Stimulated activated CD4-positive, alpha-beta T cell treated with anti-CD3 and anti-CD28 coated beads, Interleukin-1b, Interleukin-23, amount 100 ng/mL, for 24 hours (primary cell): Measurements from ENCODE around the gene ZFPM1.
A peak's percentile ranks its signal among the peaks of the same experiment; 100 is the strongest.

Source experiments
- DNase-seq, 4 experiments: peaks; one replicate each; pipeline ENCODE4 v3.0.0-alpha.2; 2020; ENCODE audit warnings: low read depth in 4 of 4, low spot score in 1 of 4

The ZFPM1 gene

GRCh38 chr16:88526008-88526905, 73.2 kb downstream of the ZFPM1 start:
- DNase-seq, result no peak

- DNase-seq, result no peak
Observed at GRCh38 chr16:88526906-88527185, 73.8 kb downstream of the ZFPM1 start.

DNA sequence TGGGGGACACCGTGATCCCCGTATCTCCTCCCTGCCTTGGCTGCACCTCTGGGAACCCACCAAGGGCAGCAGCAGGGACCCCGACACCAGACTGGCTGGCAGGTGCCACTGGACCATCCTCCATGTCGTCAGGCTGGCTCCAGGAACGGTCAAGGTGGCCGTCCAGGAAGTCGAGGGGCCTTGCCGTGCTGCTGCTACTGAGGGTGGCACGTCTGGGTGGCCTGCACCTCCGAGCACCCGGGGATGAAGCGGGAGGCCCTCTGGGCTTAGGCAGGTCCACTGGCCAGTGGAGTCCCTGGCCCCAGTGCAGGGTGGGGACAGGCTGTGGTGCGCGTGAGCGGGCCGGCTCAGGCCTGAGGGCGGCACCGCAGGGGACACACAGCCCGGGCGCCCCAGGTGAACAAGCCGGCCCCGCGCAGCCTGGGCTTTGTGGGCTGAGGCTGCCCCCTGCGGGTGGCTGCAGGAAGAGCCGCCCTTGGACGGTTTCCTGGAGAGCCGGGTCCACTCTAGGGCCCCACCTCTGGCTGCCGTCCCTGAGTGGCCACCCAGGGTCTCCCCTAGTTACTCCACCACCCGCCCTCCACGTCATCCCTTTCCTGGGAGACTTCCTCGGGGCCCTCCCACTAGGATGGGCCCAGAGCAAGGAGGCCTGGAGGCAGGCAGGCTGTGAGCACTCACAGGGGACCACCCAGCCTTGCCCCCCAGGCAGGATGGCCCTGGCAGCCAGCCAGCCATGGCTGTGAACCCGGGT, 74.3 kb downstream of the ZFPM1 start:
- peak; percentile 39 to 48 (median 41) for DNase-seq

DNA sequence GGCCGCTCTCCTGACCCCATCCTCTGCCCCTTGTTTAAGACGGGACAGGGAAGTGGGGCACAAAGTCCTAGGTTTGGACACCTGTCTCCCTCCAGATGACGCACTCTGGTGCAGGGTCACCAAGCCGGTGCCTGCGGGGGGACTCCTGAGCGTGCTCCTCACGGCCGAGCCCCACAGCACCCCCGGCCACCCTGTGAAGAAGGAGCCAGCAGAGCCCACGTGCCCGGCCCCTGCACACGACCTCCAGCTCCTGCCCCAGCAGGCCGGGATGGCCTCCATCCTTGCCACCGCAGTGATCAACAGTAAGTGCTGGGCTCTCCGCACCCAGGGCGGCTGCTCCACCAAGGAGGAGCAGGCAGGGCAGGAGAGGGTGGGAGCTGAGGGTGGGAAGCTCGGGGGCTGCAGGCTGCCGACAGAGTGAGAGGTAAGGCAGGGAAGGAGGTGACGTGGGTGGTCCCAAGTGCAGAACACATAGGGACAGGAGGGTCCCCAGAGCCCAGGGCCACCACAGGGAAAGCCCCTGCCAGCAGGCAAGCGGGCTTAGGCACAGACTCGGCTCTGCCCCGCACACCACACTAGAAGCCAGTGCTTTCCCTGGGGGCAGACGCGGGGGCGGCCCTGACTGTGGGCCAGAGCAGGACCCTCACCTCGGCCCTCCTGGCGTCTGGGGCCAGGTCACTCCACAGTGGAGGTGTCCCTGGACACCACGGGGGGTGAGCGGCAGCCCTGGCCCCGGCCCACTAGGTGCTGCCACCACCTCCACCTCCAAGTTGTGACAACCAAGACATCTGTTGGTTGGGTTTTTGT, 75.1 kb downstream of the ZFPM1 start:
- no peak for DNase-seq

- DNase-seq, result no peak
Observed at GRCh38 chr16:88528902-88529318, 75.8 kb downstream of the ZFPM1 start.

- no peak for DNase-seq
Observed at GRCh38 chr16:88529596-88529995, 76.5 kb downstream of the ZFPM1 start.

DNA sequence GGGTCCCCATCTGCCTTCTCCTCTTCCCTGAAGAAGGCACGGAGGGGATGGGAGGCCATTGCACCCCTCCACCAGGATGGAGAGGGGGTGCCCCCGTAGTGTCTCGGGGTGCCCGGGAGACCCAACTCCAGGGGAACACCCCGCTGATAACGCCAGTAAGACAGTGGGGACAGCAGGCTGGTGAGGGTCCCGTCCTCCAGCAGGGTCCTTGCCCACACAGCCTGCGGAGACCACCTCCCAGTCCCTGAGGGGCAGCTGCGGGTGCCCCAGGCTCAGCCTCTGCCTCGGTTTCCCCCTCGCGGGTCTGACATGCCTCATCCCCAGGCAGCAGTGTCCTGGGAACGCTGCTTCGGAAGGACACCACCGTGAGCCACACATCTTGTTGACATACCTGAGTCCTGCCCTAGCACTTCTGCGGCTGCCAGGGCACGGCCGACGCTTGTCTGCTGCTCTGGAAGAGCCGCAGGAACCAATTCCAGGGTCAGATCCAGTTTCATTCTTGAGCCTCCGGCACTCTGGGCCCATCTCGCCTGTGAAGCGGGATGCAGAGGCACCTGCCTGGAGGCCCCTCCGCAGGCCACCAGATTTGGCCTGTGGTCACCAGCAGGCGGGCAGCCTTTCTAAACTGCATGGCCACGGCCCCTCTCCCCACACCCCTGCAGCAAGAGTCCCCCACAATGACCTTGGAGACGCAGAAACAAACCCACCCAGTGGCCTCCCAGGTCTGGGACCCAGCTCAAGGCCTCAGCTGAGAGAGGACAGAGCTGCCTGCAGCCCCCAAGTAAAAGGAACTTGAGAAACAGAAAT, 77.2 kb downstream of the ZFPM1 start:
- DNase-seq, result no peak

- no peak for DNase-seq
Observed at GRCh38 chr16:88530858-88531203, 77.8 kb downstream of the ZFPM1 start.

GRCh38 chr16:88531346-88531745, 78.3 kb downstream of the ZFPM1 start:
- DNase-seq, result no peak

GRCh38 chr16:88531931-88532433, 78.9 kb downstream of the ZFPM1 start:
- no peak for DNase-seq

- no peak for DNase-seq
Observed at GRCh38 chr16:88532434-88533241, 79.6 kb downstream of the ZFPM1 start.

DNA sequence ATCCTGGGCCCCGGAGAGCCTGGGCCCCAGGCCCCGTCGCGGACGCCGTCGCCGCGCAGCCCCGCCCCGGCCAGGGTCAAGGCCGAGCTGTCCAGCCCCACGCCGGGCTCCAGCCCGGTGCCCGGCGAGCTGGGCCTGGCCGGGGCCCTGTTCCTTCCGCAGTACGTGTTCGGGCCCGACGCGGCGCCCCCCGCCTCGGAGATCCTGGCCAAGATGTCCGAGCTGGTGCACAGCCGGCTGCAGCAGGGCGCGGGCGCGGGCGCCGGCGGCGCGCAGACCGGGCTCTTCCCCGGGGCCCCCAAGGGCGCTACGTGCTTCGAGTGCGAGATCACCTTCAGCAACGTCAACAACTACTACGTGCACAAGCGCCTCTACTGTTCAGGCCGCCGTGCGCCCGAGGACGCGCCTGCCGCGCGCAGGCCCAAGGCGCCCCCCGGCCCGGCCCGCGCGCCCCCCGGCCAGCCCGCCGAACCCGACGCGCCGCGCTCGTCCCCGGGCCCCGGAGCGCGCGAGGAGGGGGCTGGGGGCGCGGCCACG, 80.4 kb downstream of the ZFPM1 start:
- DNase-seq, result no peak

GRCh38 chr16:88533932-88534637, 81.0 kb downstream of the ZFPM1 start:
- peak; percentile 40 to 75 (median 68) for DNase-seq

- DNase-seq, result no peak
Observed at GRCh38 chr16:88534638-88535190, 81.6 kb downstream of the ZFPM1 start.

GRCh38 chr16:88535191-88535856, 82.2 kb downstream of the ZFPM1 start:
- DNase-seq, result no peak

DNA sequence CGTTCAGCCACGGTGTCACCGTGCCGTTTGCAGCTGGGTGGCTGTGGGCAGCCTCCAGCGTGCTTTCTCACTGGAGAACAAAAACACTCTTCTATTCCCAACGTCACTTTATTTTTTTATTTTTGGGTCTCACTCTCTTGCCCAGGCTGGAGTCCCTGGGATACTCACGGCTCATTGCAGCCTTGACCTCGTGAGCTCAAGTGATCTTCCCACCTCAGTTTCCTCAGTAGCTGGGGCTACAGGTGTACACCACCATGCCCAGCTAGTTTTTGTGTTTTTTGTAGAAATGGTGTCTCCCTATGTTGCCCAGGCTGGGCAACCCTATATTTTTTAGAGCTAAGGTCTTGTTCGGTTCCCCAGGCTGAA, 82.8 kb downstream of the ZFPM1 start:
- no peak for DNase-seq

- DNase-seq, result no peak
Observed at GRCh38 chr16:88536510-88536909, 83.4 kb downstream of the ZFPM1 start.
